ENCODE measurements around the gene FNBP1.

Gene FNBP1

GRCh38 chr9:129867136-129868022 lies 175.6 kb downstream of the FNBP1 start:
- H3K9me3 ChIP-seq (ENCODE audit: control insufficient read depth, insufficient read depth, low read length) = no peaks in the 10 kb centered on the region
- H3K27ac ChIP-seq (ENCODE audit: low read depth, low read length) = no peak overlapping the region
- no peaks in the 10 kb centered on the region for H4K20me1 ChIP-seq (ENCODE audit: control insufficient read depth, insufficient read depth, low read depth, low read length)
- H3K4me1 ChIP-seq (ENCODE audit: control insufficient read depth, low read length) = peaks cover 18% of the 10 kb centered on the region
- H3K9me2 ChIP-seq (replicated peaks; ENCODE audit: control insufficient read depth, low read length) = no peaks in the 10 kb centered on the region
- no peak overlapping the region for H3K4me2 ChIP-seq (ENCODE audit: low read length)
- no peaks in the 10 kb centered on the region for H3K79me2 ChIP-seq (ENCODE audit: control insufficient read depth, low read length)
- H3K36me3 ChIP-seq (ENCODE audit: control insufficient read depth, low read length) = peaks cover 8% of the 10 kb centered on the region; the same call in 1 of the 2 replicates
- H3K27me3 ChIP-seq (ENCODE audit: control insufficient read depth, low read length) = no peaks in the 10 kb centered on the region
- peaks cover 2% of the 10 kb centered on the region; the same call in 1 of the 2 replicates for H3F3A ChIP-seq (ENCODE audit: control insufficient read depth, insufficient read depth)
- H3K4me3 ChIP-seq (ENCODE audit: low read length) = no peak overlapping the region
- TF ChIP-seq EZH2phosphoT487 (IDR thresholded peaks at IDR 0.05; ENCODE audit: borderline replicate concordance, low read length) (no peak), CTCF (IDR thresholded peaks at IDR 0.05; ENCODE audit: low read depth, low read length, poor library complexity, severe bottlenecking) (peak; percentile 58)

GRCh38 chr9:129866394-129867135 lies 176.4 kb downstream of the FNBP1 start:
- no peak overlapping the region for H3K27ac ChIP-seq (ENCODE audit: low read depth, low read length)
- peaks cover 9% of the 10 kb centered on the region; the same call in 1 of the 2 replicates for H3K36me3 ChIP-seq (ENCODE audit: control insufficient read depth, low read length)
- peaks cover 18% of the 10 kb centered on the region for H3K4me1 ChIP-seq (ENCODE audit: control insufficient read depth, low read length)
- TF ChIP-seq CTCF (IDR thresholded peaks at IDR 0.05; ENCODE audit: low read depth, low read length, poor library complexity, severe bottlenecking) = no peak
- TF ChIP-seq EZH2phosphoT487 (IDR thresholded peaks at IDR 0.05; ENCODE audit: borderline replicate concordance, low read length) = no peak
- H3K4me2 ChIP-seq (ENCODE audit: low read length) = no peak overlapping the region
- H3K9me2 ChIP-seq (replicated peaks; ENCODE audit: control insufficient read depth, low read length) = no peaks in the 10 kb centered on the region
- H3K9me3 ChIP-seq (ENCODE audit: control insufficient read depth, insufficient read depth, low read length) = no peaks in the 10 kb centered on the region
- no peaks in the 10 kb centered on the region for H3K27me3 ChIP-seq (ENCODE audit: control insufficient read depth, low read length)
- H3F3A ChIP-seq (ENCODE audit: control insufficient read depth, insufficient read depth) = peaks cover 2% of the 10 kb centered on the region; the same call in 1 of the 2 replicates
- H3K79me2 ChIP-seq (ENCODE audit: control insufficient read depth, low read length) = no peaks in the 10 kb centered on the region
- H3K4me3 ChIP-seq (ENCODE audit: low read length) = no peak overlapping the region
- H4K20me1 ChIP-seq (ENCODE audit: control insufficient read depth, insufficient read depth, low read depth, low read length) = no peaks in the 10 kb centered on the region

GRCh38 chr9:129865668-129866320 lies 177.2 kb downstream of the FNBP1 start:
- no peaks in the 10 kb centered on the region for H3K79me2 ChIP-seq (ENCODE audit: control insufficient read depth, low read length)
- H3K27me3 ChIP-seq (ENCODE audit: control insufficient read depth, low read length) = no peaks in the 10 kb centered on the region
- peaks cover 13% of the 10 kb centered on the region; the same call in 1 of the 2 replicates for H3K36me3 ChIP-seq (ENCODE audit: control insufficient read depth, low read length)
- H3F3A ChIP-seq (ENCODE audit: control insufficient read depth, insufficient read depth) = peaks cover 2% of the 10 kb centered on the region; the same call in 1 of the 2 replicates
- no peaks in the 10 kb centered on the region for H3K9me3 ChIP-seq (ENCODE audit: control insufficient read depth, insufficient read depth, low read length)
- no peak for TF ChIP-seq EZH2phosphoT487 (IDR thresholded peaks at IDR 0.05; ENCODE audit: borderline replicate concordance, low read length)
- TF ChIP-seq CTCF (IDR thresholded peaks at IDR 0.05; ENCODE audit: low read depth, low read length, poor library complexity, severe bottlenecking) = no peak
- no peaks in the 10 kb centered on the region for H3K9me2 ChIP-seq (replicated peaks; ENCODE audit: control insufficient read depth, low read length)
- H3K4me1 ChIP-seq (ENCODE audit: control insufficient read depth, low read length) = peaks cover 18% of the 10 kb centered on the region
- H3K4me3 ChIP-seq (ENCODE audit: low read length) = no peak overlapping the region
- H4K20me1 ChIP-seq (ENCODE audit: control insufficient read depth, insufficient read depth, low read depth, low read length) = no peaks in the 10 kb centered on the region
- no peak overlapping the region for H3K4me2 ChIP-seq (ENCODE audit: low read length)
- no peak overlapping the region for H3K27ac ChIP-seq (ENCODE audit: low read depth, low read length)

Measured in DOHH2 (cell line).